ENCODE measurements around the gene ZCCHC9.
"Not testable (repeated sequence)": the region's sequence is repeated elsewhere in the genome, so short reads cannot be mapped to it uniquely, and the experiment has no call there.

Gene ZCCHC9, protein sequence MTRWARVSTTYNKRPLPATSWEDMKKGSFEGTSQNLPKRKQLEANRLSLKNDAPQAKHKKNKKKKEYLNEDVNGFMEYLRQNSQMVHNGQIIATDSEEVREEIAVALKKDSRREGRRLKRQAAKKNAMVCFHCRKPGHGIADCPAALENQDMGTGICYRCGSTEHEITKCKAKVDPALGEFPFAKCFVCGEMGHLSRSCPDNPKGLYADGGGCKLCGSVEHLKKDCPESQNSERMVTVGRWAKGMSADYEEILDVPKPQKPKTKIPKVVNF

DNA sequence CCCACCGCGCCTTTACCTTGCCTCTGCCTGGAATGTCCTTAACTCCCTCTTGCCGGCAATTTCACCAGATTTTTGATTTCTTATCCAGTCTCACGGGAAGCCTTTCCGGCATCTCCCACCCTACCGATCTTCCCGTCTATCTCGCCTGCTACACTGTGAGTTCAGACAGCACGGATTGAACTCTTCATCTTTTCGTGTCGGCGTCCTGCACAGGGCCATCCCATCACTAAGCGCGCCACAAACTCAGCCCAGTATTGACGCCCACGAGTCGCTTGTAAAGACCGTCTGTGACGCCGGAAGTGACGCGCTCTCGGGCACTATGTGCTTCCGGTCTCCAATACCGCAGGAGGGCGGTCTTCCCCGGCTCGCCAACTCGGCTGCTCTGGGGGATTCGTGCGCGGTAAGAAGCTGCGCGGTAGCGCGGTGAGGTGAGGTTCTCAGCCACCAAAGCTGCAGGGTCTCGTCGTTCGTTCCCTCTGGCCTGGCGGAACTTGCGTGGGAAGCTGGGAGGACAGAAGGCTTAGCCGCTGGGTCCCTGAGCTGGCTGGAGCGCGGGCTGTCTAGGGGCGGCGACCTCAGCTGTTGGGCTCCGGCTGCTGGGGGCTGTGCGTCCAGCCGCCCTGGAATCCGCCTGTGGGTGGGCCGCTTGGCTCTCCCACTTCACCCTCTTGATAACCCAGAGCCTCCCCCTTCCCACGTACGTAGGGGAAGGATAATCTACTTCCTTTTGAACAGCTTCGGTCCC lies at the start of gene ZCCHC9:
TSS of gene ZCCHC9 (plus strand) at position 317 of the 745 bp plus-strand sequence. CDS start 3,171 bp downstream, outside the sequence.
- DNase-seq: peak; percentile 96

DNA sequence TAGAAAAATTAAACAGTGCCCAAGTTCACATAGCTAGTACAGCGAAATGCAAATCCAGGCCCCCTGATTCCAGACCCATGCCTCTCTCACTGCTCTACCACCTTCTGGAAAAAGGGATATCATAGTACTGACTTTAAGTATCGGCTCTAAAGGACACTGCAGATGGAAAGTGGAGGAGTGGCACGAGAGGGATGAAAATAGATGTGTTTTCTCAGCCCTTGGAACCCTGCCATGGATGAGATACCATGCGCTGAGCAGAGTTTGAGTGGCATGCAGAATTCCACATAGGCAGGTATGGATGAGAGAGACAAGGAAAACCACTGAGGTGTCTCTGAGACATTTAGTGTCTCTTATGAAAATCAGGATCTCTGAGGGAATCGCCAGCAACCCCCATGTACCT lies 49.5 kb upstream of the ZCCHC9 start:
- no peak for DNase-seq

DNA sequence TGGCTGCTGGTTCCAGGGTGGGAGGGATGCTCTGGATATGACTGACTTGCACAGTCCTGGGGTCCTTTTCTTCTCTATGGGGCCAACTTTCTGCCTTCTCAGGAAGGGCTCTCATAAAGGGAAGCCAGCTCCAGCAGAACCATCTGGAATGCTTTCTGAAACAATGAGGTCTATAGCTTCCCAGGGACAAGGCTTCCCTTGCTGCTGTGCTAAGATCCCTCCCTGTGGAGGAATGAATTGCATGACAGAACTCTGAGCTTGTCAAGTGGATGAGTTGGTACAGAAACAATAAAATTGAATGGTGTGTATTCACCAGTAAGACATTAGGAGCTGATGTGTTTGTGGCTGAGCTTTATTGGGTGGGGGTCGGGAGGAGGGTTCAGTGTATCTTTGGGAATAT lies 48.5 kb upstream of the ZCCHC9 start:
- no peak for DNase-seq

DNA sequence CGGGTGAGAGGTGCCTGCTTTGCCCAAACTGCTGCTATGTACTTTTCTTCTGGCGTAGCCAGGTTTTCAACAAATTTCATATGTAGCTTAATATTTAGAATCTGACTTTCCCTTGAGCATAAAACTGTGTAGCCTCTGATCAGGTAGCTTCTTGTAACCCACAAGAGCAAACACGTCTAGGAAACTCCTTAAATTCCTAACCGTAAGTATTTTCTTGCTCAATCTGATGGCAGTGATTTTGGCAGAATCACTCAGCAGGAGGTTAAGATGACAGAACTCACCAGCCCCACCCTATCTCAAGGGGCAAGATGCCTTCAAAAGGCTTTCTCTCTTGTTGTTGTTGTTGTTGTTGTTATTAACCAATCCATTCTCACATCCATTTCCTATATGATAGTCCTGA lies 47.5 kb upstream of the ZCCHC9 start:
- no peak for DNase-seq

DNA sequence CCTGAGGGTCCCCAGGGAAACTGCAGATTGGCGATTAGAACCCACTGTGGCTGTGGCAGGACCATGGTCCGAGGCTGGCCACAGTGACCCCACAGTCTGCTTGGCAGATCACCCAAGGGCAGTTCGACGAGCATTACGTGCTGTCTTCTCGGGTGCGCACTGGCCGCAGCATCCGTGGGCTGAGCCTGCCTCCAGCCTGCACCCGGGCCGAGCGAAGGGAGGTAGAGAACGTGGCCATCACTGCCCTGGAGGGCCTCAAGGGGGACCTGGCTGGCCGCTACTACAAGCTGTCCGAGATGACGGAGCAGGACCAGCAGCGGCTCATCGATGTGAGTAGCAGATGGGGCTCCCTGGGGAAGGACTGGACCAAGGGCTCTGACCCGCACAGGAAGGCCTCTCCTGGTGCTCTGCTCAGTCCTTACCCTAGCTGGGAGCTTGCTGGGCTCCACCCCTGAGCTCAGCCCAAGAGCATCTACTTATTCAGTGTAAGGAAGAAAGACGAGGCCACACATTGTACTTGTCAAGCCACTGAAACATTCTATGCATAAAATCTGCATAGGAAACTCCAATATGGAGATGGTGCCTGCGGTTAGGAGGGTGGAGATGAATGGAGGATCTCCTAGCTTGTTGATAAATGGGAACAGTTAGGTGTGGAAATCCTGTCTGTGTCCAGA lies 46.4 kb upstream of the ZCCHC9 start:
- DNase-seq: no peak

- DNase-seq: no peak
Observed at GRCh38 chr5:81256766-81257165, 44.6 kb upstream of the ZCCHC9 start.

DNA sequence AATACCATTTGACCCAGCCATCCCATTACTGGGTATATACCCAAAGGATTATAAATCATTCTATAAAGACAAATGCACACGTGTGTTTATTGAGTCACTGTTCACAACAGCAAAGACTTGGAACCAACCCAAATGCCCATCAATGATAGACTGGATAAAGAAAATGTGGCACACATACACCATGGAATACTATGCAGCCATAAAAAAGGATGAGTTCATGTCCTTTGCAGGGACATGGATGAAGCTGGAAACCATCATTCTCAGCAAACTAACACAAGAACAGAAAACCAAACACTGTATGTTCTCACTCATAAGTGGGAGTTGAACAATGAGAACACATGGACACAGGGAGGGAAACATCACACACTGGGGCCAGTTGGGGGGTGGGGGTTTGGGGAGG lies 38.6 kb upstream of the ZCCHC9 start:
- DNase-seq: not testable (repeated sequence)

GRCh38 chr5:81265101-81265500 lies 36.3 kb upstream of the ZCCHC9 start:
- no peak for DNase-seq

DNA sequence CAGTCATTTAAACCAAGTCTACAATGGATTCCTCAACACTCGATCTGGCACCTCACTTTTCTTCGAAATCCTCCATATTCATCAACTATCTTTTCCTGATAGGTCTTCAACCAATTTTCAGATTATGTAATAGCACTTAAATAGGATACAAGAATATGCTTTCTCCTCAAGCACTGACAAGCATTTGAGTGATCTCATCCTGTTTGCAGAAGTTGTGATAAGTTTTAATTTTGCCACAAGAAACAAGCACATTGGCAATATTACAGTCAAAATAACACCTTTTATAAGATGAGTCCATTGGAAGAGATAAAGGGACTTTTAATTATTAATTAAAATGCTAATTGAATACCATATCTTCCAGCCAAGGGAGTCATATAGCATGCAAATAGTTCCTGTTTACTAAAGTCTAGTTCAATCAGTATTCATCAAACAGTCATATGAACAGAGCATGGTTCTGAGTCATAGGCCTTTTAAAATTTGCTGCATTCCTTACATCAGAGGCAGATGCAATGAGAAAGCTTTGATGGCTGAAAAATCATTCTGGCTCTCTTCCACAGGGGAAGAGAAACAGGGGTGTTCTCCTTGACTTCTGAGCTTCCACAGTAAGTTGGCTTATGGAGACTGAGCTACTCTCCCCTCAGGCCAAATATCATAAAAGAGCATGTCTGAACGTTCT lies 32.7 kb upstream of the ZCCHC9 start:
- DNase-seq: no peak

- DNase-seq: no peak
Observed at GRCh38 chr5:81269751-81270393, 31.5 kb upstream of the ZCCHC9 start.

DNA sequence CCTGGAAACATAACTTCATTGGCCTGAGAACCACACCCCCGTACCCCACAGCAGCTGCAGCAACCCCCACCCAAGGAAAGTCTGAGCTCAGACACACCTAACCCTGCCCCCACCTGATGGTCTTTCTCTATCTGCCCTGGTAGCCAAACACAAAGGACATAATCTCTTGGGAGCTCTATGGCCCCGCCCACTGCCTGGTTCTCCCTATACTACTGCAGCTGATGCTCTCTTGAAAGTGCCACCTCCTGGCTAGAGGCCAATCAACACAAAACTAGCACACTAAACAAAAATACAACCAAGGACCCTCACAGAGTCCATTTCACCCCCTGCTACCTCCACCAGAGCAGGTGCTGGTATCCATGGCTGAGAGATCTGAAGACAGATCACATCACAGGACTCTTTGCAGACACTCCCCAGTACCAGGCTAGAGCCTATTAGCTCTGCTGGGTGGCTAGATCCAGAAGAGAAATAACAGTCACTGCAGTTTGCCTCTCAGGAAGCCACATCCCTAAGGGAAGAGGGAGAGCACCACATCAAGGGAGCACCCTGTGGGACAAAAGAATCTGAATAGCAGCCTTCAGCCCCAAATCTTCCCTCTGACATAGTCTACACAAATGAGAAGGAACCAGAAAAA lies 30.9 kb upstream of the ZCCHC9 start:
- DNase-seq: peak; percentile 38

GRCh38 chr5:81283976-81284375 lies 17.4 kb upstream of the ZCCHC9 start:
- no peak for DNase-seq

DNA sequence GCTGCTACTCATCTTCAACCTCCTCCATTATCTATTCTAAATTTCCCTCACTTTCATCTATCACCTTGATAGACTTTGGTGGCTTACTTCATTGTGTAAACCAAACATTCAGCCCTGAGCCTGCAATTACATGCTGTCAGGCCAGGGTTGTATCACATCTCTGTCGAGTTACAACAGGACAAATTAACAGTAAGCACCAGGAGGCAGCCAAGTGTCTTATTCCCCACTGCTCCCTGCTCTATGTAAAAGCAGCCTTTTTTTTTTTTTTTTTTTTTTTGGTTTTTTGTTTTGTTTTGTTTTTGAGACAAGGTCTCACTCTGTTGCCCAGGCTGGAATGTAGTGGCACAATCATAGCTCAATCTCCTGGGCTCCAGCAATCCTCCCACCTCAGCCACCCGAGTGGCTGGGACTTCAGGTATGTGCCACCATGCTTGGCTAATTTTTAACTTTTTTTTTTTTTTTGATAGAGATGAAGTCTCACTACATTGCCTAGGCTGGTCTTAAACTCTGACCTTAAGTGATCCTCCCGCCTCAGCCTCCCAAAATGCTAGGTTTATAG lies 15.2 kb upstream of the ZCCHC9 start:
- no peak for DNase-seq

DNA sequence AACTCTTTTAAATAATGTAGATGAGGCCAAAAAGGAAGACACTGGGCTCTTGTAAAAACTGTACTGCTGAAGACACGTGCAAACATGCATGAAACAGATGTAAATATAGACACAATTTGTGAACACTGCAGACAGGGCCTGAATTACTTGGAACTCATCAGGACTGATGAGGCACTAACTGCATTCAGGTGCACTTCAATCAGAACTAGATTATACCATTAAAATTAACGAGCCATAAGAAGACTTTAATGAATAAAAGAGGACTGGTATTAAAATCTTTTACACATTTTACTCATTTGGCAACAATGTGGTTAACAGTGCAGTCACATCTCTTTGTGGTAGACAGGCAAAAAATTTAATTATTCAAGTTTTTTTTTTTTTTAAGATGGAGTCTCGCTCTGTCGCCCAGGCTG lies 13.4 kb upstream of the ZCCHC9 start:
- no peak for DNase-seq

- no peak for DNase-seq
Observed at GRCh38 chr5:81290146-81290545, 11.2 kb upstream of the ZCCHC9 start.

DNA sequence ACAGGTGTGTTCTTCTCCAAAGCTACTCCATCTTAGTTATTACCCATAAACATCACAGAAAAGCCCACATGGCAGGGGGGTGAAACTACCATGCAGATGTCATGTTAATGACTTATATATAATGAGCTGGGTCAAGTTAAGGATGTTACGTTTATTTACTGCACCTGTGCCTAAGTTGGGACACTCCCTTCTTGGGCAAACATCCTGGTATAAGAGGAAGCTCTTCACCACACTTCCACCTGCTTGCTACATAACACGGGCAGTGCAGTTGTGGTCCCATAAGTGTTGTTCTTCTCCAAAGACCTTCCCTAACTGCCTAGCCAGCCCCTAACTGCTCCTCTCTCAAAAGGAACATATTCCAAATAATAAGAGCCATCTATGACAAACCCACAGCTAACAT lies 9.3 kb upstream of the ZCCHC9 start:
- DNase-seq: no peak

- DNase-seq: not testable (repeated sequence)
Observed at GRCh38 chr5:81294021-81294420, 7.4 kb upstream of the ZCCHC9 start.

GRCh38 chr5:81297531-81297930 lies 3.9 kb upstream of the ZCCHC9 start:
- no peak for DNase-seq

DNA sequence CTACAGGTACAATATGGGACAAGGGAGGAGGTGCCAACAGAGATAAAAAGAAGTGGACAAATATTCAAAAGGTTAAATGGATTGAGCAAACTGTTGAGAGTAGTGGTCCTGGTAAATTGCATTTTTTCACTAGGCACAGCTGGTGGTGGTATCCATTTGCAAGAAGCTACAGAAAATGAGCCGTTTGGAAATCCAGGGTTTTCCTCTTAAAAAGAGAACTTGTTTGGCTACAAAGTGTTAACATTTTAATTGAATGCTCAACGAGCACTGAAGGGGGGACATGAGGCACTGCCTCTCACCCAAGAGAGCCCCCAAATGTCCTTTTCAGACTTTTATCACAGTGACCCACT lies 491 bp upstream of the ZCCHC9 start:
- DNase-seq: no peak

- no peak for DNase-seq
Observed at GRCh38 chr5:81302596-81302995, 1.2 kb downstream of the ZCCHC9 start.

- DNase-seq: no peak
Observed at GRCh38 chr5:81303563-81303962, 2.2 kb downstream of the ZCCHC9 start.

GRCh38 chr5:81305785-81306184 lies 4.4 kb downstream of the ZCCHC9 start:
- DNase-seq: no peak
